Activated T-cell treated with anti-CD3 and anti-CD28 coated beads, Interleukin-2, amount 50 U/mL, for 4 hours (primary cell): ENCODE results near the gene PPP2R3A. TPM values are rescaled to one million over a fixed set of nuclear protein-coding genes. Genes with fewer than 3 reads are reported as not detected.
"Not testable (repeated sequence)": the region's sequence is repeated elsewhere in the genome, so short reads cannot be mapped to it uniquely, and the experiment has no call there.

Source experiments
- ATAC-seq, 2 donors: fragments of 200-7000 bp; cut with Tn5 transposase; one replicate each; pipeline ENCODE4 v1.10.0; 2021
- DNase-seq: peaks from one replicate; pipeline ENCODE4 v3.0.0-alpha.2; 2020
- H3K27me3 Mint-ChIP-seq: one replicate; pipeline ENCODE4 v1.8.0; 2021; ENCODE audit warnings: low read depth, mixed read lengths
- H3K36me3 Mint-ChIP-seq: one replicate; pipeline ENCODE4 v1.8.0; 2022; ENCODE audit warnings: mixed read lengths; ENCODE audit not compliant: insufficient read depth
- H3K4me1 Mint-ChIP-seq: one replicate; pipeline ENCODE4 v1.8.0; 2021; ENCODE audit warnings: low read depth, mixed read lengths
- H3K4me3 Mint-ChIP-seq: one replicate; pipeline ENCODE4 v1.8.0; 2021; ENCODE audit warnings: mild to moderate bottlenecking, moderate library complexity, mixed read lengths
- H3K9me3 Mint-ChIP-seq: one replicate; pipeline ENCODE4 v1.8.0; 2021; ENCODE audit warnings: mixed read lengths
- total RNA-seq, 3 donors: library from RNA; stranded (reverse); gene quantifications; one replicate each; pipeline ENCODE4 v1.2.1, GENCODE V29; 2021

Gene PPP2R3A
- total RNA-seq, 3 donors from 2014 or later: 0.03 to 0.46 (median 0.42) TPM

GRCh38 chr3:136151219-136151618, 185.7 kb downstream of the PPP2R3A start:
- H3K9me3 Mint-ChIP-seq: no peaks in the 10 kb centered on the region
- peaks cover 33% of the 10 kb centered on the region for H3K36me3 Mint-ChIP-seq
- DNase-seq: no peak
- H3K4me3 Mint-ChIP-seq: no peak overlapping the region
- H3K4me1 Mint-ChIP-seq: peaks cover 75% of the 10 kb centered on the region
- ATAC-seq: no peak
- H3K27me3 Mint-ChIP-seq: no peaks in the 10 kb centered on the region

DNA sequence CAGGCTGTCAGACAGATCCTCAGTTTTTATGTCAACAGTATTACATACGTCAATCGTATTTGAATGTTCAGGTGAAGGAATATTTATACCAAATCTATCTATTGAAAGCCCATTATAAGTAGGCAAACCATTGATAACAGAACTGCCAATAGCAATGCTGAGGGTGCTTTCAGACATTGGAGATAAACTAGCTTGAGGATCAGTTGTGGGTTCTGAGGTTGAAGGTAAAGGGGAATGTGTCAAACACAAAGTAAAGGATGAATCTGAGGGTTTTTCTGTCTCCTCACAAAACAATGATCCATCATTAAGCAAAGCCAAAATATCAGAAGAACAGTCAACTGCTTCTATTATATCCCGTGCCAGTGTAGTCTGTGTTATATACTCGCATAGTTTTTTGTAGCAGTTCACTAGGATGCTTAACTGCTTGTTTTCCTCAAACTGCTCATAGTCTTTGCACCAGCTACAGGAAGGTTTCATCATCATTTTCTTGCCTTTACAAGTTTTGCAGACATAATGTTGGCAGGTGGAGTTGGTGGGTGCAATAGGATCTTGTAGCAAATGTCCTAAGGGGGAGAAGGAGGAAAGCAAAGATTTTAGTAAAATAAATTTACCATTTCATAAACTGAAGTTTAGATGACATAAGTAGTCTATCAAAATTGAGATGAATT, 186.8 kb downstream of the PPP2R3A start:
- no peaks in the 10 kb centered on the region for H3K9me3 Mint-ChIP-seq
- peaks cover 75% of the 10 kb centered on the region for H3K4me1 Mint-ChIP-seq
- ATAC-seq: no peak
- no peaks in the 10 kb centered on the region for H3K27me3 Mint-ChIP-seq
- no peak overlapping the region for H3K4me3 Mint-ChIP-seq
- no peak for DNase-seq
- peaks cover 33% of the 10 kb centered on the region for H3K36me3 Mint-ChIP-seq

GRCh38 chr3:136152963-136153362, 187.4 kb downstream of the PPP2R3A start:
- no peak overlapping the region for H3K4me3 Mint-ChIP-seq
- H3K4me1 Mint-ChIP-seq: peaks cover 77% of the 10 kb centered on the region
- H3K9me3 Mint-ChIP-seq: no peaks in the 10 kb centered on the region
- peaks cover 28% of the 10 kb centered on the region for H3K36me3 Mint-ChIP-seq
- H3K27me3 Mint-ChIP-seq: no peaks in the 10 kb centered on the region
- no peak for ATAC-seq
- no peak for DNase-seq

GRCh38 chr3:136161516-136161915, 196.0 kb downstream of the PPP2R3A start:
- no peak for ATAC-seq
- Mint-ChIP-seq H3K9me3 (no peaks in the 10 kb centered on the region), H3K27me3 (no peaks in the 10 kb centered on the region), H3K36me3 (peaks cover 3% of the 10 kb centered on the region), H3K4me1 (peaks cover 63% of the 10 kb centered on the region), H3K4me3 (no peak overlapping the region)
- no peak for DNase-seq

- ATAC-seq (no peak), DNase-seq (no peak)
- H3K4me3 Mint-ChIP-seq: no peak overlapping the region
- H3K27me3 Mint-ChIP-seq: no peaks in the 10 kb centered on the region
- peaks cover 70% of the 10 kb centered on the region for H3K4me1 Mint-ChIP-seq
- no peaks in the 10 kb centered on the region for H3K9me3 Mint-ChIP-seq
- H3K36me3 Mint-ChIP-seq: peaks cover 3% of the 10 kb centered on the region
These were observed 196.8 kb downstream of the PPP2R3A start for GRCh38 chr3:136162322-136162721.

DNA sequence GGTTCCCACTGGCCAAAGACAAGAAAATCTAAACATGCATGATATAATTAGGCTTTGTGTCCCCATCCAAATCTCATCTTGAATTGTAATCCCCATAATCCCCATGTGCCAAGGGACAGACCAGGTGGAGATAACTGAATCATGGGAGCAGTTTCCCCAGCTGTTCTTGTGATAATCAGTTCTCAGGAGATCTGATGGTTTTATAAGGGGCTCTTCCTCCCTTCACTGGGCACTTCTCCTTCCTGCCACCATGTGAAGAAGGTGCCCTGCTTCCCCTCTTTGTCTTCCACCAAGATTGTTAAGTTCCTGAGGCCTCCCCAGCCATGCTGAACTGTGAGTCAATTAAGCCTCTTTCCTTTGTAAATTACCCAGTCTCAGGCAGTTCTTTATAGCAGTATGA, 198.1 kb downstream of the PPP2R3A start:
- not testable (repeated sequence) for DNase-seq, H3K9me3 Mint-ChIP-seq, H3K4me3 Mint-ChIP-seq, ATAC-seq, H3K36me3 Mint-ChIP-seq, H3K27me3 Mint-ChIP-seq
- H3K4me1 Mint-ChIP-seq: peaks cover 71% of the 10 kb centered on the region

DNA sequence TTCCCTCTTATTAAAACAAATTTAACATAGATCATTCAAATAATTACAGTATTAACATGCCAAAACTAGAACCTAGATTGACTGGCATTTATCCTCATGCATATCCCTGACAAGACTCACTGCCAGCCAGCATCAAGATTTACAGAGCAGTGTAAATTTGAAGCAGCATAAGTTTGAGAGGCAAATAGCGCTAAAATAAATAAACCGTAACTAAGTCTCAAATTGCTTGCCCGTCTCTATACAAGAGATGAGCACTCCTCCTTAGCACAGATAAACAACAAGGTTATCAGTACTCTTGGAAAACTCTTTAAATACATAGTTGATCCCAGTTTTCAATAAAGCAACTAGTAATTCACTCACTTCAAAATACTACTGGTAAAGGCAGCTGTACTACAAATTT, 201.0 kb downstream of the PPP2R3A start:
- ATAC-seq (no peak), DNase-seq (no peak)
- Mint-ChIP-seq H3K4me3 (no peak overlapping the region), H3K36me3 (peaks cover 3% of the 10 kb centered on the region), H3K9me3 (no peaks in the 10 kb centered on the region), H3K27me3 (no peaks in the 10 kb centered on the region), H3K4me1 (peaks cover 58% of the 10 kb centered on the region)

DNA sequence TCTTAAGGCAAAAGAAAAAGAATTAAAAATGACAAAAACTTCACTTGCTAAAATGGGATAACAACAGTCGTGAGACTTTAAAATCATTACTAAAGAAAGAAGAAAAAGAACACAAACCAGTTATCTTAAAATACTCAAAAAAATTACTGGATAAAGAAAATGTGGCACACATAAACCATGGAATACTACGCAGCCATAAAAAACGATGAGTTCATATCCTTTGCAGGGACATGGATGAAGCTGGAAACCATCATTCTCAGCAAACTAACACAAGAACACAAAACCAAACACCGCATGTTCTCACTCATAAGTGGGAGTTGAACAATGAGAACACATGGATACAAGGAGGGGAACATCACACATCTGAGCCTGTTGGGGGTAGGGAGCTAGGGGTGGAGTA, 202.7 kb downstream of the PPP2R3A start:
- DNase-seq, ATAC-seq, H3K27me3 Mint-ChIP-seq, H3K36me3 Mint-ChIP-seq, H3K9me3 Mint-ChIP-seq, H3K4me3 Mint-ChIP-seq: not testable (repeated sequence)
- H3K4me1 Mint-ChIP-seq: peaks cover 49% of the 10 kb centered on the region

GRCh38 chr3:136171097-136171542, 205.6 kb downstream of the PPP2R3A start:
- no peak overlapping the region for H3K4me3 Mint-ChIP-seq
- ATAC-seq (peak; percentile 72 to 83), DNase-seq (no peak)
- H3K36me3 Mint-ChIP-seq: peaks cover 3% of the 10 kb centered on the region
- H3K9me3 Mint-ChIP-seq: no peaks in the 10 kb centered on the region
- no peaks in the 10 kb centered on the region for H3K27me3 Mint-ChIP-seq
- peaks cover 41% of the 10 kb centered on the region for H3K4me1 Mint-ChIP-seq

DNA sequence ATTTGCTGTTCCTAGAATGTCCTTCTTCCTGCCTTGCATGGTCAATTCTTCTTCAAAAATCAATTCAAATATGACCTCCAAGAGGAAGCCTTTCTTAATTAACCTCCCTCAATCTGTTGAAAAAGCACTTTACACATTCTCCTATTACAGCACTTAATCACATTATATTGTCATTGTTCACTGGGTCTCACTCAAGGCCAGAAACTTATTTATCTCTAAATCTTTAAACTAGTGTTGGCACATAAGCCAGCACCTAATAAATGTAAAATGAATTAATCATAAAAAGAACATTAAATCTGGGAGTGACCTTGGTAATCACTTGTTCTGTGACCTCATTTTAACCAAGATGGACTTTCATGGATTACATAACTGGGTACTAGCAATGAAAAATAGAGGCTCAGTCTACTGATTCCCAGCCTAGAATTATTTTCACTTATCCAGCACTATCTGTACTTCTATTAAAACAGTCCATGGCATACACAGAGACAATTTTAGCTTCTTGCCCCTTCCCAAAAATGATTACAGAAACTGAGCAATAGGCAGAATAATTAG, 208.5 kb downstream of the PPP2R3A start:
- DNase-seq (no peak), ATAC-seq (no peak)
- peak overlapping the region; percentile 7 for H3K4me3 Mint-ChIP-seq
- H3K4me1 Mint-ChIP-seq: peaks cover 33% of the 10 kb centered on the region
- no peaks in the 10 kb centered on the region for H3K36me3 Mint-ChIP-seq
- H3K9me3 Mint-ChIP-seq: no peaks in the 10 kb centered on the region
- no peaks in the 10 kb centered on the region for H3K27me3 Mint-ChIP-seq

GRCh38 chr3:136177876-136178275, 212.3 kb downstream of the PPP2R3A start:
- no peaks in the 10 kb centered on the region for H3K36me3 Mint-ChIP-seq
- peaks cover 64% of the 10 kb centered on the region for H3K4me1 Mint-ChIP-seq
- no peaks in the 10 kb centered on the region for H3K9me3 Mint-ChIP-seq
- ATAC-seq (peak; percentile 49 to 64), DNase-seq (no peak)
- no peaks in the 10 kb centered on the region for H3K27me3 Mint-ChIP-seq
- H3K4me3 Mint-ChIP-seq: no peak overlapping the region

DNA sequence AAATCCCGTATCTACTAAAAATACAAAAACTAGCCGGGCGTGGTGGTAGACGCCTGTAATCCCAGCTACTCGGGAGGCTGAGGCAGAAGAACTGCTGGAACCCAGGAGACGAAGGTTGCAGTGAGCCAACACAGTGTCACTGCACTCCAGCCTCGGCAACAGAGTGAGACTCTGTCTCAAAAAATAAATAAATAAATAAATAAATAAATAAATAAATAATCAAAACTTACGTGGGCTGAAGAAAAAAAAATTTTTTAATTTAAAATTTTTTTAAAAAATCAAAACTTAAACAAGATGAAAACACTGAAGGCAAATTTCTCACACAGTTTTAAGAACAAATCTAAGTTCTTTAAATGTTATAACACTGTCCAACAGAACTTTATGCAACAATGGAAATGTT, 216.2 kb downstream of the PPP2R3A start:
- Mint-ChIP-seq H3K4me1 (peaks cover 80% of the 10 kb centered on the region), H3K36me3 (no peaks in the 10 kb centered on the region), H3K9me3 (no peaks in the 10 kb centered on the region), H3K27me3 (no peaks in the 10 kb centered on the region), H3K4me3 (no peak overlapping the region)
- DNase-seq (no peak), ATAC-seq (no peak)

- H3K27me3 Mint-ChIP-seq: no peaks in the 10 kb centered on the region
- peaks cover 87% of the 10 kb centered on the region for H3K4me1 Mint-ChIP-seq
- ATAC-seq (no peak), DNase-seq (no peak)
- no peaks in the 10 kb centered on the region for H3K36me3 Mint-ChIP-seq
- H3K4me3 Mint-ChIP-seq: no peak overlapping the region
- H3K9me3 Mint-ChIP-seq: no peaks in the 10 kb centered on the region
These were observed 219.2 kb downstream of the PPP2R3A start for GRCh38 chr3:136184703-136185102.

- H3K4me3 Mint-ChIP-seq: peak overlapping the region; percentile 20
These were observed 220.8 kb downstream of the PPP2R3A start for GRCh38 chr3:136186344-136186743.

DNA sequence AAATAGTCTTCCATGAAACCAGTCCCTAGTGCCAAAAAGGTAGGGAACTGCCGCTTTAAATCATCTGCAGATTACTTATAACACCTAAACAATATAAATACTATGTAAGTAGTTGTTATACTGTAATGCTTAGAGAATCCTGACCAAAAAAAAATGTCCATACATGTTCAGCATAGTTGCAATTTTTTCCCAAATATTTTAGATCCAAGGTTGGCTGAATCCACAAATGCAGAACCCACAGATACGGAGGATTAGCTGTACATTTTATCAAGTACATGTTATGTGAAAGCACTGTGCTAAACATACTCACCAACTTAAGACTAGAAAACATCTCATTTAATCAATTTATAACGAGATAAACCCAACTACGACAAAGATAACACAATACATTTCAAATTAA, 221.3 kb downstream of the PPP2R3A start:
- DNase-seq: no peak

More at GRCh38 chr3:136186344-136186743, 220.8 kb downstream of the PPP2R3A start:
- H3K27me3 Mint-ChIP-seq: no peaks in the 10 kb centered on the region
- no peak for DNase-seq
- no peaks in the 10 kb centered on the region for H3K9me3 Mint-ChIP-seq
- peak; percentile 23 to 42 for ATAC-seq
- peaks cover 91% of the 10 kb centered on the region for H3K4me1 Mint-ChIP-seq
- H3K36me3 Mint-ChIP-seq: peaks cover 3% of the 10 kb centered on the region

More for the DNA sequence above, 221.3 kb downstream of the PPP2R3A start:
- H3K9me3 Mint-ChIP-seq: no peaks in the 10 kb centered on the region
- H3K27me3 Mint-ChIP-seq: no peaks in the 10 kb centered on the region
- ATAC-seq: no peak
- H3K4me1 Mint-ChIP-seq: peaks cover 95% of the 10 kb centered on the region
- peak overlapping the region; percentile 38 for H3K4me3 Mint-ChIP-seq
- peaks cover 5% of the 10 kb centered on the region for H3K36me3 Mint-ChIP-seq
